ENCODE results near the gene GRIA1.

The GRIA1 gene

GRCh38 chr5:153613672-153614071 is 123.2 kb downstream of the GRIA1 start:
- Histone ChIP-seq H3K4me1 (ENCODE audit: low read length) (no peaks in the 10 kb centered on the region), H3K36me3 (replicated peaks; ENCODE audit: low read depth, low read length) (no peaks in the 10 kb centered on the region), H4K20me1 (ENCODE audit: insufficient read depth, low read length) (no peaks in the 10 kb centered on the region), H3K4me2 (ENCODE audit: low read length) (no peak overlapping the region), H3K9me3 (ENCODE audit: insufficient read depth, low read length) (no peaks in the 10 kb centered on the region), H3K27me3 (ENCODE audit: low read depth, low read length) (no peaks in the 10 kb centered on the region), H2AFZ (ENCODE audit: low read depth, low read length) (no peak overlapping the region), H3K79me2 (ENCODE audit: low read length) (no peaks in the 10 kb centered on the region), H3K4me3 (ENCODE audit: low read length) (no peak overlapping the region), H3K9ac (ENCODE audit: low read length) (no peak overlapping the region), H3K27ac (ENCODE audit: low read length) (no peak overlapping the region)
- no peak for TF ChIP-seq EZH2phosphoT487 (IDR thresholded peaks at IDR 0.05; ENCODE audit: low read depth)
- no peak for TF ChIP-seq CTCF (IDR thresholded peaks at IDR 0.05; ENCODE audit: low read depth, low read length)

- Histone ChIP-seq H3K36me3 (replicated peaks; ENCODE audit: low read depth, low read length) (no peaks in the 10 kb centered on the region), H3K27me3 (ENCODE audit: low read depth, low read length) (no peaks in the 10 kb centered on the region), H3K9ac (ENCODE audit: low read length) (no peak overlapping the region), H3K79me2 (ENCODE audit: low read length) (no peaks in the 10 kb centered on the region), H3K4me1 (ENCODE audit: low read length) (no peaks in the 10 kb centered on the region), H3K9me3 (ENCODE audit: insufficient read depth, low read length) (no peaks in the 10 kb centered on the region), H3K4me3 (ENCODE audit: low read length) (no peak overlapping the region), H4K20me1 (ENCODE audit: insufficient read depth, low read length) (no peaks in the 10 kb centered on the region), H2AFZ (ENCODE audit: low read depth, low read length) (no peak overlapping the region), H3K27ac (ENCODE audit: low read length) (no peak overlapping the region), H3K4me2 (ENCODE audit: low read length) (no peak overlapping the region)
- TF ChIP-seq EZH2phosphoT487 (IDR thresholded peaks at IDR 0.05; ENCODE audit: low read depth) (no peak), CTCF (IDR thresholded peaks at IDR 0.05; ENCODE audit: low read depth, low read length) (no peak)
Measured at GRCh38 chr5:153617190-153617589, 126.7 kb downstream of the GRIA1 start.

- H3K36me3 ChIP-seq (replicated peaks; ENCODE audit: low read depth, low read length) = no peaks in the 10 kb centered on the region
- no peaks in the 10 kb centered on the region for H3K79me2 ChIP-seq (ENCODE audit: low read length)
- H3K4me1 ChIP-seq (ENCODE audit: low read length) = no peaks in the 10 kb centered on the region
- no peak overlapping the region for H3K27ac ChIP-seq (ENCODE audit: low read length)
- no peaks in the 10 kb centered on the region for H3K9me3 ChIP-seq (ENCODE audit: insufficient read depth, low read length)
- no peak overlapping the region for H3K9ac ChIP-seq (ENCODE audit: low read length)
- no peaks in the 10 kb centered on the region for H4K20me1 ChIP-seq (ENCODE audit: insufficient read depth, low read length)
- H2AFZ ChIP-seq (ENCODE audit: low read depth, low read length) = no peak overlapping the region
- H3K27me3 ChIP-seq (ENCODE audit: low read depth, low read length) = no peaks in the 10 kb centered on the region
- H3K4me2 ChIP-seq (ENCODE audit: low read length) = no peak overlapping the region
- TF ChIP-seq EZH2phosphoT487 (IDR thresholded peaks at IDR 0.05; ENCODE audit: low read depth) (no peak), CTCF (IDR thresholded peaks at IDR 0.05; ENCODE audit: low read depth, low read length) (no peak)
- no peak overlapping the region for H3K4me3 ChIP-seq (ENCODE audit: low read length)
Measured at GRCh38 chr5:153618307-153618706, 127.8 kb downstream of the GRIA1 start.

- Histone ChIP-seq H3K9me3 (ENCODE audit: insufficient read depth, low read length) (no peaks in the 10 kb centered on the region), H3K9ac (ENCODE audit: low read length) (no peak overlapping the region), H3K4me3 (ENCODE audit: low read length) (no peak overlapping the region), H4K20me1 (ENCODE audit: insufficient read depth, low read length) (no peaks in the 10 kb centered on the region), H3K36me3 (replicated peaks; ENCODE audit: low read depth, low read length) (no peaks in the 10 kb centered on the region), H3K79me2 (ENCODE audit: low read length) (no peaks in the 10 kb centered on the region), H3K27me3 (ENCODE audit: low read depth, low read length) (no peaks in the 10 kb centered on the region), H3K27ac (ENCODE audit: low read length) (no peak overlapping the region), H2AFZ (ENCODE audit: low read depth, low read length) (no peak overlapping the region), H3K4me2 (ENCODE audit: low read length) (no peak overlapping the region), H3K4me1 (ENCODE audit: low read length) (no peaks in the 10 kb centered on the region)
- TF ChIP-seq EZH2phosphoT487 (IDR thresholded peaks at IDR 0.05; ENCODE audit: low read depth) = no peak
- no peak for TF ChIP-seq CTCF (IDR thresholded peaks at IDR 0.05; ENCODE audit: low read depth, low read length)
Measured at GRCh38 chr5:153618867-153619266, 128.4 kb downstream of the GRIA1 start.
